Left renal pelvis (tissue), 4 donors: Measurements from ENCODE around the gene PTGS1. TPM values are rescaled to one million over a fixed set of nuclear protein-coding genes. Genes with fewer than 3 reads are reported as not detected.
"Not testable (repeated sequence)": the region's sequence is repeated elsewhere in the genome, so short reads cannot be mapped to it uniquely, and the experiment has no call there.

Experiments
- DNase-seq, 4 donors: peaks; one replicate each; pipeline ENCODE4 v3.0.0-alpha.2; 2013; ENCODE audit warnings: low read depth in 4 of 4, low spot score in 3 of 4
- polyA plus RNA-seq, 4 donors: library from polyadenylated mRNA; unstranded; fragments of 120-200 nt; gene quantifications; one replicate each; pipeline ENCODE4 v1.2.1, GENCODE V29; 2013; ENCODE audit not compliant: insufficient read length in 4 of 4

The PTGS1 gene
- polyA plus RNA-seq, result 1 to 10 TPM; 3.2 to 6.7 (median 6.2) TPM

DNA sequence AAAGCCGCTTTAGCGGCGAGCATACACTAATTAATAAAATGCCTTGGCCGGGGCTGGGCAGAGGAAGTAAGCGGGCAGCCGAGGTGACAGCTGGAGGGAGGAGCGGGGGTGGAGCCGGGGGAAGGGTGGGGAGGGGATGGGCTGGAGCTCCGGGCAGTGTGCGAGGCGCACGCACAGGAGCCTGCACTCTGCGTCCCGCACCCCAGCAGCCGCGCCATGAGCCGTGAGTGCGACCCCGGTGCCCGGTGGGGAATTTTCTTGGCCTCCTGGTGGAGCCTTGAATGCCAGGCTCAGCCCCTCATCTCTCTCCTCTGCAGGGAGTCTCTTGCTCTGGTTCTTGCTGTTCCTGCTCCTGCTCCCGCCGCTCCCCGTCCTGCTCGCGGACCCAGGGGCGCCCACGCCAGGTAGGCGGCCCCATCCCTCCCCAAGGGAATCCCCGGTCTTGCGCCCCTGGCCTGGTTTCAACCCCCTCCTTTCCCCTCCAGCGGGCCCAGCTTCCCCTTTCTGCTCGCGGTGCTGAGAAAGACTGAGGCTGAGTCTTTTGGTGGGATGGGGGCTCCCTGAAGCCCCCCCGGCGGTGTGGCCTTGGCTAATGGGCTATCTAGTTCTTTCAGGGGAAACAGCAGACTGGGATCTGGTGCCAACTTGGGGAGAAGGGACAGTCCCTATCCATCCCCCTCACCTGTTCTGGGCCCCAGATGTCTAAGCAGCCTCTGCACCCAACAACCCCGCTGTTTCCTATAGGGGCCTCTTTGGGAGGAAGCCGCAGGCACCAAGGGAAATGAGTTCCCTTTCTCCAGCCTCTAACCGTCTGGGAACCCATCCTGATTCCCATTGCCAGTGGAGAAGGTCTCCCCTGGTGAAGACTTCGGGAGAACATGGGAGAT lies at the start of gene PTGS1:
PTGS1 (plus strand) TSS at position 156 of the 887 bp plus-strand sequence; CDS start at position 217, 61 bp downstream.
- no peak for DNase-seq

DNA sequence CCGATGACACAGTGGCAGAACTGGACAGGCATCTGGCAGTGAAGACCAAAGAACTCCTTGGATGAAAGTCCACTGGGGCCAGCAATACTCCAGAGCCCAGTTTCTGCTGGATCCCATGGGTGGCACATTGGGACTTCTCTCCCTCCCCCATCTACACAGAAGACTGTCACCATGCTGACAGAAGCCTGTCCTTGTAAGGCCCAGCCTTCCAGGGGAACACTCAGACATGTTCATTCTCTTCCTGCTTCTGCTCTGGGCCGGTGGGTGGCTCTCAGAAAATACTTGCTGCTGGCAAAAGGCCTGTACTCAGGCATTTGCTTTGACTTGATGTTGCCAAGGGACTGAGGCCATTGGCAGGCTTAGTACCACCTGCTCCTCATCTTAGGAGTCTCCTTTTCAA lies 48.3 kb upstream of the PTGS1 start:
- DNase-seq, result no peak

DNA sequence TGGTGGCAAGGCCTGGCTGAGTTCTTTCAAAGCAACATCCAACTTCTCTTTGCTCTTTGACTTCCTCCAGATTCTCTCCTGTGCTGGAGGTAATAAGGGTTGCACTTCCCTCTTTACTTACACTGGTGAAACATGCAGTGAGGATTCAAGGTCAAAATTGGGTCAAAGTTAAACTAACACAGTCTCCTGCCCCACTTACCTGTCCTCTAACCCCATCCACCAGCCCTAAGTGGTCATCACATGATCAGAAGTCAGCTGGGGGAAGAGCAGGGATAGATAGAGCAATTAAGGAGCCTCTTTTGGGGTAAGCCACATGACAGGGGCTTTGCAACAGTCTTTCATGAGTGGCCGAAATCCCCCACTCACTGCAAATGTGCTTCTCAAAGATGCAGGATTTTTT lies 46.2 kb upstream of the PTGS1 start:
- not testable (repeated sequence) for DNase-seq

DNA sequence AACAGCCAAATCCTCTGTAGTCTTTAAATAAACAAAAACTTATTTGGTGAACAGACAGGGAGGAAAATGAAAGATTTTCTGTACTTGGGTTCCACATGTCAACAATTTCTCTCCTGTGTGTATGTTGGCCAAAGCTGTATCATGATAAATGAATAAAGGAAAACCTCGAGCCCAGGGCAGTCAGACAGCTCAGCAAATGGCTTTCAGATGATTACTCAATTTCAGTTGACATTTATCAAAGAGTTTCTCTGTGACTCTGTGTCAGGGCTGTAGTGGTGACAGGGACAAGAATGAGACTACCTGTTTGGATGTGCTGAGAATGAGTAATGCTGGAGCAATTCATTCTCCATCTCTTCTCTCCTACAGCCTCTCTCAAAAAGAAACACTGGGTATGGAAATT lies 45.7 kb upstream of the PTGS1 start:
- DNase-seq, result no peak

DNA sequence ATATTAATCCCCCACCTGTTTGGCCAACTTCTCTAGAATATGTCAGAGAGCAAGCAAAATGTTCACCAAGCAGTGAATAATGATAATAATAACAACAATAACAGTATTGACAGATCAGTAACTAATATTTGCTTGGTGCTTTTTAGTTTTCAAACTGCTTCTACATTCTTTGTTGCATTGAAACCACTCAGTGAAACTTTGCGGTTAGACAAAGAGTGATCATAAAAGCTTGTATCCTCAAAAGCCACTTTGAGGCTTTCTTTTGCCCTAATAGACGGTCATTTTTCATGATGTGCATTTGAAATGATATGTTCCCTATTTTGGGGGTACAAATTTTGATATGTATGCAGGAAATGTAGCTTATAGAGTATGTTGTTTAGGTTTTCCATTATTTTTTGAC lies 43.6 kb upstream of the PTGS1 start:
- DNase-seq, result no peak

DNA sequence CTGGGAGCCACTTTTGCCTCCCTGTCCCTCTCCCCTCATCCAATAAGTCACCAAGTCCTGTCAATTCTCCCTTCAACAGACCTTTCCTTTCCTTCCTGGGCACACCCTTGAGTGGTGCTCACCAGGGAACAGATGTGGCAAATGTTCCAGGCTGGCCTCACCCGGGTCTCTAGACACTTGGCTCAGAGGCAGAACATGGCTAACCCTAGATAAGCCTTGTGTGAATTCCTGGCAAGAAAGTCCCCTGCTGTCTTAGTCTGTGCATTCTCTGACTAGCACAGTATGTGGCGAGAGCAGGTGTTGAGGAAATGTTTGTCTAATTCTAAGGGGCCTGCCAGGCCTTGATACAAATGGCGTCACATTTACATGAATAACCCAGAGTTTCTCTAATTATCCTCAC lies 41.2 kb upstream of the PTGS1 start:
- DNase-seq, result no peak

DNA sequence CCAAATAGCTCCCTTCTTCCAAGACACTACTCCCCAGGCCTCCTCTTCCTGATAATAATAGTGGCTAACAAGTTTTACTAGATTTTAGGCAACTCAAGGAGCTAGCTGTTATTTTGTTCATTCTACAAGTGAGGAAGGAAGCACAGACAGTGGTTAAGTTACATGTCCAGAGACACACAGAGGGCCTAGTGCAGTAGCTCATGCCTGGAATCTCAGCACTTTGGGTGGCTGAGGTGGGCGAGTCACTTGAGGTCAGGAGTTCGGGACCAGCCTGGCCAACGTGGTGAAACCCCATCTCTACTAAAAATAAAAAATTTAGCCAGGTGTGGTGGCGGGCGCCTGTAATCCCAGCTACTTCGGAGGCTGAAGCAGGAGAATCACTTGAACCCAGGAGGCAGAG lies 40.4 kb upstream of the PTGS1 start:
- not testable (repeated sequence) for DNase-seq

DNA sequence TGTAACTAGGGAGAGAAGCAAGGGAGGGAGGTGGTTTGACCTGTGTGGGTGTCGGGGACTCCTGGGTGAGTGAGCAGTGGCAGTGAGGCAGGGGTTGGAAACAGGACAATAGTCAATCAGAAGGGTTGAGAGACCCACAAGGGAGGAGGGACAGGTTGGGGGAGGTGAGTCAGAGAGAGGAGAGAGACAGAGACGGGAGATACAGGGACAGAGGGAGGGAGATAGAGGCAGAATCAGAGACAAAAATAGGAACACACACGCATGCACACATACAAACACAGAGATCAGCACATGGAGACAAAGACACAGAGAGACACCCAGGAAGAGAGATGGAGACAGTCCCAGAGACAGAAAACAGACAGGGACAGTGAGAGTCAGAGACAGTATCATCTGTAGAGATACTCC lies 39.3 kb upstream of the PTGS1 start:
- DNase-seq, result no peak

DNA sequence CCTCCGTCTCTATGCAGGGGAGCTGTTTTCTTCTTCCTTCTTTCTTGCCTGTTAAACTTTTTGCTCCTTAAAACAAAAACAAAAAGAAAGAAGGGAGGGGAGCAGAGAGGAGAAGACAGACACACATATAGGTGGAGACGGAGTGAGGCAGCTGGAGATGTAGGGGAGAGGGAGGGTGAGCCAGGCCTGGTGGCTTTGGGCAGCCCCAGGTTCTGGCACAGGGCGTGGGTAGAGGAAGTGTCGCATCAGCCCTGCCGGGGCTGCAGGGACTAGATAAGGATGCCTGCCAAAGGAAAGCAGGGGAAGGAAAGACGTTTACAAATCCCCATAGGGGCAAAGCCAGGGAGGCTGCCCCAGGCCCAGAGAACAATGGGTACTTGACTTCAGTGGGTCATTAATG lies 38.7 kb upstream of the PTGS1 start:
- DNase-seq, result no peak

DNA sequence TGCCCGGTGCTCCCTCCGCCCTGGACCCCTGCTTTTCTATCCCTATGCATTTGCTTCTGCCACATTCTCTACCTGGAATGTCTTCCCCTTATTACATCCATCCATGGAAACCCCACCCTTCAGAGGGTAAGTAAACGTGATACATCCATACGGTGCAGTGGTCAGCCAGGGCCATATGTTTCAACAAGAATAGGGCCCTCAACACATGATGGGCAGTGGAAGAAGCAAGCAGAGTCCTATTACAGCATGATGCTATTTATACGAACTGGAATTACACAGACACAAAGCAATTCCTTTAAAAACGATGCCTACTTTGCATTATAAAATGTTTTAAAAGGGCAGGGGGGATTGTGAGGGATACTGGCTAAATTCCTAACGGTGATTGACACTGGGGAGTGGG lies 38.2 kb upstream of the PTGS1 start:
- no peak for DNase-seq

DNA sequence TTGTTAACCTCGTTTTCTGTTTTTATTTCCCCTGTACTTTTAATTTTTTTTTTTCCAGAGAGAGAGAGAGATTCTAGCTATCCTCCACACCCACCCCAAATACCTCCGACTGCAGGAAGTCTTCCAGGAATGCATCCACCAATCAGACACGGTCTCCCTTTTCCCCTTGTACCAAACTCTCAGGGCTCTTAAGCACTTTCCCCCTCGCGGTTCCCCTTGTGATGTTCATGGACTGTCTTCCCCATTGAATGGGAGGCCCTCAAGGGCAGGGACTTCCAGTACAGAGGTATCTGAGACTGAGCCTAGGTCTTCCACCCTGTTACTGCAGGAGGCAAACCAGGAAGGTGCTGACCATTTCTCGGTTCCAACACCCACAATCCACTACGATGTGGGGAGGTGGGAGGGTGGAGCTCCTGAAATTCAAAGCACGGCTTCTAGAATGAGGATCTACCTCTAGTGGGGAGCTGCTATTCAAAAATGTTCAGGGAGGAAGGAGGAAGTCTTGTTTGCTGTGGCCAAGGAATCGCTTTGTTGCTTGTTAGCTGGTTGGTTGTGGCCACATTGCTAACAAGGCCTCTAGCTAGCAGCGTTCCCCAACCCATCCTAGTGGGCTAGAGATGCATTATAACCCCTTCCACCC lies 37.5 kb upstream of the PTGS1 start:
- no peak for DNase-seq

DNA sequence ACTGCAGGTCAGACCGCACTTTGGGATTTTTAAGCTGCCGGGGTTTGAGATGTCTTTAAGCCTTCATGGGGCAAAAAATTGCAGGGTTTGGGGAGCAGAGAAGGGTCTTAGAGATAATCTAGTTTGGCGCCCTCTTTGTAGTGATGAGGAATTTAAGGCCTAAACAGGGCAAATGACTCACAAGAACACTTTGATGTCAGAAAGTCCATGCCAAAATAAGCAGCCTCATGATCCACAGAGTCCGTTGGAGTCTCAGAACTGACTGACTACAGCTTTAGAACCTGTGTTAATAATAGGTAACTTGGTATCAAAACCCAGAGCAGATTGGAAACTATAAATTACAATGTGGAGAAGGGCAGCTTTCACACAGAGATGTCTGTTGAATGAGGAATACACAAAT lies 35.9 kb upstream of the PTGS1 start:
- DNase-seq, result no peak

DNA sequence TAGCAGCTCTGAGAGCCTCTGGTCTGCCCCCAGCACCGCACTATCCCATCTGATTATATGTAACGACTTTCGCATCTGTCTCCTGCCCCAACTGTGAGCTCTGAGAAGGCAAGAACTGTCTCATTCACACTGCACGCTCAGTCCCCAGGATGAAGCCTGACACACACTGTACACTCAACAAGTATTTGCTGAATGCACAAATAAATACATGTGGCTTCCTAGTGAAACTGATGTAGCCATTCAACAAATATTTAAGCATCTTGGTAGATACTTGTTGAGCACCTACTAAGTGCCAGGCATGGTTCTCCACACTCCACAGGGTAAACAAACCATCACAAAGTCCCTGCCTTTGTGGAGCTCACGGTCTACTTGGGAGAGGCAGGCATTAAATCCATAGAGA lies 34.6 kb upstream of the PTGS1 start:
- DNase-seq, result no peak

DNA sequence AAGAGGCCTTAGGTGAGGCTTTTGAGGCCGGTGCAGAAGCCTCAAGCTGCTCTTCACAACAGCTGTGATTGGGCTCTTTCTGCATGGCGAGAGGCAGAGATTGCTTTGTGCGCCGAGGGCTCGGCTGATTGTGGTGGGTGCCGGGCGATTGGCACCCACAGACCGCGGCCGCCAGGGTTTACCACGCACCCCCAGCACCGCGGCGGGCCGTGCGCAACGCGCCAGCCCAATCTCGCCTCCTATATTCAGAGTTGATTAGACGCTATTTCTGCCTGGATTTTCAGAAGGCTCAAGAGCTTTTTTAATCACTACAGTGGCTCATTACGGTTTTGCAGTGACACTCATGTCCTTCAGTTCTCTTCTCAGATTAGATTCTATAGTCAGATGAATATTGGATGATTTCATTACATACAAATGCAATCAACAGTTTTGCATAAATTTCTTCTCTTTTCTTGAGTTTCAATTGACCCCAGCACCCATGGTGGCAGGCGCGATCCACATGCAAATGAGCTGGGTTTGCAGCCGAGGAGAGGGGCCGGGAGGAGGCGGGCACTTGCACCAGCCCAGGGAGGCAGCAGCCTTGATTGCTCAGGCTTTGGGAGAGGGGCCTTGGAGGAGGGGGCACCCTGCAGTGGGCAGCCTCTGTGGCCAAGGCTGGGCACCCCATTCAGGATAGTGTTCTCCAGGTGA lies 33.8 kb upstream of the PTGS1 start:
- no peak for DNase-seq

DNA sequence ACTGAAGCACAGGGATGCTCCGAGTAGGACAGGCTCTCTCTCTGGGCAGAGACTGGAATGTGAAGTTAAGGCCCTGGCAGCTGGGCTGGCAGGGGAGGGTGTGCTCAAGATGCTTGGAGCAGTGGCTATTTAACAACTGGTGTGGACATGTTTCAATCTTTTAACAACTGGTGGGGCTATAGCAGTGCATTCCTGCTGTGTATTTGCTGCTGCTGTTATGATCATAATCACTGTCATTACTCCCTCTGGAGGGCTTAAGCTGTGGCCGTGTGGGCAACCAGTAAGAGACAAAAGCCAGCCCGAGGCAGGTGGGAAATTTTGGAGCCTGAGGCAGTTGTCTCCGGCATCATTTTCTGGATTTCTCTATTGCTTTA lies 33.3 kb upstream of the PTGS1 start:
- no peak for DNase-seq

DNA sequence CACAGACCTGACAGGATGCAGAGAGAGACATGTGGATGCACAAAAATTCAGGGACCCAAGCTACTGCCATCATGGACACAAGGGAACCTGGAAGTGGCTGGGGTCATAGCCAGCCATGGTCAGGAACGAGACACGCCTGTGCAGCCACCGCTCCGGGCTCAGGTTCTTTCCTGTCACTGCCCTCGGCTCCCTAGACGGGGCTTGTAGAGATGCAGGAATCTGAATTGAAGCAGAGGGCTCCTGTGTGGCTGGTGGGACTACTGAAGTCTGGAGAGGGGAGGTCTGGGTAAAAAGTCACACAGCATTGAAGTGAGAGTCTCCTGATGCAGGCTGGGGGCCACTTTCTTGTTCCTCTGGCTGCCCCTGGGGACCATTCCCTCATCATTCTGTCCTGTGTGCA lies 32.3 kb upstream of the PTGS1 start:
- no peak for DNase-seq

DNA sequence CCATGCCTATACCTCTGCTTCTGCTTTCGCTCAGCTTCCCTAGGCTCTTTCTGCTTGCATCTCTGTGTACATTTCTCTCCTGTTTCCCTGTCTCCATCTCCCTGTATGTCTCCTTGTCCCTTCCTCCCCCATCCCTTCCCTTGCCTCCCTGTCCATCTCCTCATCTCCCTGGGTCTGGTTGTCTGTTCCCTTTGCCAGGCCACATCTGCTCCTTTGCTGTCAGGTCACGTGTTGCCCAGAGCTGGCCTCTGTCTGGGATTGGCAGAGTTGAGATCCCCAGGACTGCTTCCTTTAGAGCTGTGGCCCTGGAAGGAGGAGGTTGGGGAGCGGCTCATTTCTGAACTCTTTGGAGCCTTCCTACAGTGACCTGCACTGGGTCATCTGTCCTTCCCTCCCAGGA lies 31.8 kb upstream of the PTGS1 start:
- DNase-seq, result no peak

DNA sequence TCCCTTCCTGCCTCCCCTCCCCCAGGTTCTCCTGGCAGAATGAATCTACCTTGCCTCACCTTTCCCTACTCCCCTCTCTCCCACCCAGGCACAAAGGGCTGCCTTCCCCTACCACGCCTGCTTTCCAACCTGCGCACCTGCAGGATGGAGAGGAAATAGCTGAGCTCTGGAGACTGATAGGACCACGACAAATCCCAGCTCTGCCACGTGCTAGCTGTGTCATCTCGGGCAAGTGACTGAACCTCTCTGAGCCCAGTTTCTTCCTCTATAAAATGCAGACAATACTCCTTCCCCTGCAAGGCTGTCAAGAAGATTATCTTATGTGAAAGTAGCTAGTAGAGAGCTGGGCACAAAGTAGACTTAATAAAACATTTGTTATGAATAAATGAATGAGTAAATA lies 31.2 kb upstream of the PTGS1 start:
- no peak for DNase-seq

DNA sequence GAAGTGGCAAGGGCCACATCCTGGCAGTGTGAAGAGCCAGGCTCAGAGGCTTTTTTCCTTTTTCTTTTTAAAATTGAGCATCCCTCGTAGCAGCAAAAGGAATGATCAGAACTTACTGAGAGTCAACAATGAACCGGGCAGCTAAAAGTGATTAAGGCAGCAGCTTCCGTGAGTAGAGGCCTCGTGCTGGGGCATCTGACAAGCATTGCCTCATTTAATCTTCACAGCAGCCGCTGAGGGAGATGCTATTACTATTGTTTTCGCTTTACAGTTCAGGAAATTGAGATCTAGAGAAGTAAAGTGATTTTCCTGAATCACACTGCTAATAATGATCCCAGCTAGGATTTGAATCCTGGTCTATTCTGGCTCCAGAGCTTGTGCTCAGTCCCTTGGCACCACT lies 30.7 kb upstream of the PTGS1 start:
- DNase-seq, result no peak

DNA sequence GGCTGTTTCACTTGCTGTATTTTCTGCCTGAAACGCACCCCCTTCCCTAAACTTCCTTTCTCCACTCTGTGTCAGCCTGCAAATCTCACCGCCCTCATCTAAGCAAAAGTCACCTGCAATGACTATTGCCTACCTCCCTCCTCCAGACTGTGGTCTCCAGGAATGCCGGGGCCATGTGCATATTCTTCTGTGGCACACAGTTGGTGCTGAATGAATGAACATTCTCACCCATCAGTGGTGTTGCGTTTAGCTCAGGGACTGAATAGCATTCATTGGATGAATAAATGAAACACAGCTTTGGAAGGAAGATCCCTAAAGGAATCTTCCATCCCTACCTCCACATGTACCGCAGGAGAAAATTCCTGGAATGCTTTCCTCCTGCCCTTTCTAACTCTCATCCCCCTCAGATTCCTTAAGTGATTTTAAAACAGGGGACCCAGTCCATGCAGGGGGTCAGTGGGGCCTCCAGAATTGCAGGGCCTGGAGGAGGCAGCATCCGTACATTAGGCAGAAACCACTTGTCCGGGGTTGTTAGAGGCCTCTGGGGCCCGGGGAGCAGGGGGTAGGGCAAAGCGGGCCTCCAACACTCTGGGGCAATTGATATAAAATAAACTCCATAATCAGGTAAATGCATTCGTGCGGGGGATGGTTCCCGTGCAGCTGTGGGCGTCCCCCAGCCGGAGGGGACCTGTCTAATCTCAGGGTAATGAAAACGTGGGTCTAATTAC lies 28.3 kb upstream of the PTGS1 start:
- no peak for DNase-seq
